WTC11 (cell line): ENCODE results near the gene BOD1L1. TPM values are rescaled to one million over a fixed set of nuclear protein-coding genes. Genes with fewer than 3 reads are reported as not detected.

Experiments used
- ATAC-seq: fragments of 200-7000 bp; cut with Tn5 transposase; 2 replicates; pipeline ENCODE4 v1.10.0; 2021; ENCODE audit warnings: mild to moderate bottlenecking, moderate library complexity
- CTCF ChIA-PET: fragments of 300-600 bp; sonication (Branson Sonifier 250); formaldehyde crosslinking; loops from one replicate; lab custom pipeline; 2021; ENCODE audit warnings: antibody characterized with exemption; lab: Charles Lee
- POLR2A ChIA-PET: fragments of 350-600 bp; sonication (Branson Sonifier 250); formaldehyde crosslinking; loops from one replicate; lab custom pipeline; 2021; ENCODE audit warnings: antibody characterized with exemption; lab: Charles Lee
- DNase-seq: peaks from one replicate; pipeline ENCODE4 v3.0.0; 2021; ENCODE audit warnings: low spot score
- H3K27ac Mint-ChIP-seq: 2 replicates; pipeline ENCODE4 v1.8.0; 2021; ENCODE audit warnings: mixed read lengths
- H3K27me3 Mint-ChIP-seq: 2 replicates; pipeline ENCODE4 v1.8.0; 2021; ENCODE audit warnings: low read depth, mild to moderate bottlenecking, moderate library complexity, mixed read lengths
- H3K36me3 Mint-ChIP-seq: 2 replicates; pipeline ENCODE4 v1.8.0; 2021; ENCODE audit warnings: mixed read lengths
- H3K4me1 Mint-ChIP-seq: 2 replicates; pipeline ENCODE4 v1.8.0; 2022; ENCODE audit warnings: mixed read lengths
- H3K4me3 Mint-ChIP-seq: 2 replicates; pipeline ENCODE4 v1.8.0; 2021; ENCODE audit warnings: mild to moderate bottlenecking, moderate library complexity, mixed read lengths
- H3K9me3 Mint-ChIP-seq: 2 replicates; pipeline ENCODE4 v1.8.0; 2021; ENCODE audit warnings: mixed read lengths
- ATF2 ChIP-seq: sonication (generic); formaldehyde crosslinking; IDR thresholded peaks from 2 replicates; pipeline ENCODE4 v1.8.1; 2022; ENCODE audit warnings: low read depth, missing genetic modification reagents, borderline replicate concordance
- FOXJ3 ChIP-seq: sonication (generic); formaldehyde crosslinking; IDR thresholded peaks from 2 replicates; pipeline ENCODE4 v1.9.0; 2021; ENCODE audit warnings: missing genetic modification reagents, mild to moderate bottlenecking, borderline replicate concordance
- IRF2 ChIP-seq: sonication (generic); formaldehyde crosslinking; IDR thresholded peaks from 2 replicates; pipeline ENCODE4 v1.8.0; 2022; ENCODE audit warnings: low read depth, missing genetic modification reagents, borderline replicate concordance
- NFATC4 ChIP-seq: fragments of 250-450 bp; sonication (Bioruptor Pico); IDR thresholded peaks from 2 replicates; pipeline ENCODE4 v1.9.0; 2021; ENCODE audit warnings: mild to moderate bottlenecking
- NR1H2 ChIP-seq: sonication (generic); formaldehyde crosslinking; IDR thresholded peaks from 2 replicates; pipeline ENCODE4 v1.9.0; 2021; ENCODE audit warnings: mild to moderate bottlenecking, moderate library complexity, missing genetic modification reagents
- PREB ChIP-seq: sonication (generic); formaldehyde crosslinking; IDR thresholded peaks from 2 replicates; pipeline ENCODE4 v1.8.1; 2022; ENCODE audit warnings: mild to moderate bottlenecking, missing genetic modification reagents, moderate library complexity, borderline replicate concordance
- SMAD3 ChIP-seq: sonication (generic); formaldehyde crosslinking; IDR thresholded peaks from 2 replicates; pipeline ENCODE4 v1.8.0; 2022; ENCODE audit warnings: missing genetic modification reagents, mild to moderate bottlenecking, borderline replicate concordance
- TCF7 ChIP-seq: sonication (generic); formaldehyde crosslinking; IDR thresholded peaks from 2 replicates; pipeline ENCODE4 v1.8.0; 2022; ENCODE audit warnings: mild to moderate bottlenecking, low read depth, missing genetic modification reagents, moderate library complexity
- TEAD4 ChIP-seq: sonication (generic); formaldehyde crosslinking; IDR thresholded peaks from 2 replicates; pipeline ENCODE4 v1.8.0; 2022; ENCODE audit warnings: mild to moderate bottlenecking, missing genetic modification reagents
- USF2 ChIP-seq: sonication (generic); formaldehyde crosslinking; IDR thresholded peaks from 2 replicates; pipeline ENCODE4 v1.8.1; 2023; ENCODE audit warnings: mild to moderate bottlenecking, missing genetic modification reagents, moderate library complexity
- ZBTB21 ChIP-seq: sonication (generic); formaldehyde crosslinking; IDR thresholded peaks from 2 replicates; pipeline ENCODE4 v1.8.1; 2023; ENCODE audit warnings: mild to moderate bottlenecking, missing genetic modification reagents, borderline replicate concordance
- ZNF138 ChIP-seq: sonication (generic); formaldehyde crosslinking; conservative IDR thresholded peaks from 2 replicates; pipeline ENCODE4 v1.8.1; 2022; ENCODE audit warnings: mild to moderate bottlenecking, moderate library complexity, missing genetic modification reagents
- ZNF232 ChIP-seq: sonication (generic); formaldehyde crosslinking; IDR thresholded peaks from 2 replicates; pipeline ENCODE4 v1.8.0; 2022; ENCODE audit warnings: mild to moderate bottlenecking, missing genetic modification reagents
- ZNF317 ChIP-seq: sonication (generic); formaldehyde crosslinking; IDR thresholded peaks from 2 replicates; pipeline ENCODE4 v1.8.1; 2023; ENCODE audit warnings: low read depth, mild to moderate bottlenecking, moderate library complexity, missing genetic modification reagents, borderline replicate concordance
- ZNF671 ChIP-seq: fragments of 250-450 bp; sonication (Bioruptor Pico); IDR thresholded peaks from 2 replicates; pipeline ENCODE4 v1.8.0; 2021; ENCODE audit warnings: mild to moderate bottlenecking
- total RNA-seq: library from RNA; stranded (reverse); gene quantifications from 3 replicates; pipeline ENCODE4 v1.2.3, GENCODE V29; 2021
- TF ChIP-seq, protein P1 (sequence below): fragments of 200-600 bp; IDR thresholded peaks from 2 replicates; pipeline ENCODE4 v1.8.0; 2022; ENCODE audit warnings: antibody characterized with exemption
- TF ChIP-seq, protein P2 (sequence below): sonication (generic); formaldehyde crosslinking; IDR thresholded peaks from 2 replicates; pipeline ENCODE4 v1.8.0; 2022; ENCODE audit warnings: missing genetic modification reagents

BOD1L1 gene
- total RNA-seq, 1 experiment from 2014 or later = 43.5 TPM

GRCh38 chr4:13605330-13605729, 22.2 kb downstream of the BOD1L1 start:
- no peak for ATAC-seq
- DNase-seq = no peak
- no peak overlapping the region for H3K4me3 Mint-ChIP-seq
- no peaks in the 10 kb centered on the region for H3K27me3 Mint-ChIP-seq
- no peaks in the 10 kb centered on the region for H3K4me1 Mint-ChIP-seq
- H3K9me3 Mint-ChIP-seq = peaks cover 12% of the 10 kb centered on the region
- peaks cover 71% of the 10 kb centered on the region for H3K36me3 Mint-ChIP-seq
- ChIA-PET CTCF (interaction anchor here (1.1 kb wide), 1 partner anchor 49 kb away, joined by 3 read pairs; no protein-coding TSS in a partner anchor), POLR2A (no interaction called here)
- H3K27ac Mint-ChIP-seq = no peak overlapping the region
- TF ChIP-seq NR1H2 (CRISPR knock-in tag) = no peak
- TF ChIP-seq PREB = no peak
- no peak for TF ChIP-seq SMAD3
- TF ChIP-seq ATF2 = no peak
- TF ChIP-seq IRF2 (CRISPR knock-in tag) = no peak
- TF ChIP-seq ZBTB21 = no peak
- no peak for TF ChIP-seq TCF7 (CRISPR knock-in tag)

DNA sequence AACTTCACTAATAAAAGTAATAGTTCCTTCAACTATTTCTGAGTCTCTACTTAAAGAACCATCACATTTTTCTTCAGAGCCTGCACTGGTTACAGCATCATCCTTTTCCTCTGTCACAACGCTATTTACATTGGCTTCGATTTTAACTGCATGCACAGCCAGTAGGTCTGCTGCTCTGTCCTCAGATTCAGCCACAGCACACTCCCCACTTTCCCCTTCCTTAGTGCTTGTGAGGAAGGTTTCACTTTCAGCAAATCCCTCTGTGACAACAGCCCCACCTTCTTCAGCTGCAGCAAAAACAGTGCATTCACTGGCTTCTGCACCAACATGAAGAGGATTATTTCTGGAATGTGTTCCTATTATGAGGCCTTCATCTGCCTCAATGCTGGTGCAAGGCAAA, 25.7 kb downstream of the BOD1L1 start:
- Mint-ChIP-seq H3K27ac (no peak overlapping the region), H3K36me3 (peaks cover 63% of the 10 kb centered on the region), H3K27me3 (no peaks in the 10 kb centered on the region)
- ChIA-PET POLR2A (no interaction called here), CTCF (no interaction called here)
- TF ChIP-seq FOXJ3 (CRISPR knock-in tag) = no peak
- no peak for TF ChIP-seq IRF2 (CRISPR knock-in tag)
- TF ChIP-seq ATF2 = no peak
- no peak for TF ChIP-seq ZNF232 (CRISPR knock-in tag)
- TF ChIP-seq, protein P1, sequence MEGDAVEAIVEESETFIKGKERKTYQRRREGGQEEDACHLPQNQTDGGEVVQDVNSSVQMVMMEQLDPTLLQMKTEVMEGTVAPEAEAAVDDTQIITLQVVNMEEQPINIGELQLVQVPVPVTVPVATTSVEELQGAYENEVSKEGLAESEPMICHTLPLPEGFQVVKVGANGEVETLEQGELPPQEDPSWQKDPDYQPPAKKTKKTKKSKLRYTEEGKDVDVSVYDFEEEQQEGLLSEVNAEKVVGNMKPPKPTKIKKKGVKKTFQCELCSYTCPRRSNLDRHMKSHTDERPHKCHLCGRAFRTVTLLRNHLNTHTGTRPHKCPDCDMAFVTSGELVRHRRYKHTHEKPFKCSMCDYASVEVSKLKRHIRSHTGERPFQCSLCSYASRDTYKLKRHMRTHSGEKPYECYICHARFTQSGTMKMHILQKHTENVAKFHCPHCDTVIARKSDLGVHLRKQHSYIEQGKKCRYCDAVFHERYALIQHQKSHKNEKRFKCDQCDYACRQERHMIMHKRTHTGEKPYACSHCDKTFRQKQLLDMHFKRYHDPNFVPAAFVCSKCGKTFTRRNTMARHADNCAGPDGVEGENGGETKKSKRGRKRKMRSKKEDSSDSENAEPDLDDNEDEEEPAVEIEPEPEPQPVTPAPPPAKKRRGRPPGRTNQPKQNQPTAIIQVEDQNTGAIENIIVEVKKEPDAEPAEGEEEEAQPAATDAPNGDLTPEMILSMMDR = no peak
- TF ChIP-seq ZNF317 = no peak
- TF ChIP-seq, all 79 proteins: peak for 0
- H3K9me3 Mint-ChIP-seq = peaks cover 12% of the 10 kb centered on the region
- no peak overlapping the region for H3K4me3 Mint-ChIP-seq
- no peaks in the 10 kb centered on the region for H3K4me1 Mint-ChIP-seq
- ATAC-seq (no peak), DNase-seq (no peak)

- Mint-ChIP-seq H3K4me1 (no peaks in the 10 kb centered on the region), H3K27ac (peak overlapping the region; percentile 3; the same call in 1 of the 2 replicates), H3K4me3 (no peak overlapping the region), H3K9me3 (peaks cover 12% of the 10 kb centered on the region), H3K36me3 (peaks cover 62% of the 10 kb centered on the region), H3K27me3 (no peaks in the 10 kb centered on the region)
- CTCF ChIA-PET = no interaction called here
- no peak for TF ChIP-seq USF2 (CRISPR knock-in tag)
- no peak for TF ChIP-seq NFATC4 (CRISPR knock-in tag)
- TF ChIP-seq TEAD4 (CRISPR knock-in tag) = no peak
- TF ChIP-seq, protein P2, sequence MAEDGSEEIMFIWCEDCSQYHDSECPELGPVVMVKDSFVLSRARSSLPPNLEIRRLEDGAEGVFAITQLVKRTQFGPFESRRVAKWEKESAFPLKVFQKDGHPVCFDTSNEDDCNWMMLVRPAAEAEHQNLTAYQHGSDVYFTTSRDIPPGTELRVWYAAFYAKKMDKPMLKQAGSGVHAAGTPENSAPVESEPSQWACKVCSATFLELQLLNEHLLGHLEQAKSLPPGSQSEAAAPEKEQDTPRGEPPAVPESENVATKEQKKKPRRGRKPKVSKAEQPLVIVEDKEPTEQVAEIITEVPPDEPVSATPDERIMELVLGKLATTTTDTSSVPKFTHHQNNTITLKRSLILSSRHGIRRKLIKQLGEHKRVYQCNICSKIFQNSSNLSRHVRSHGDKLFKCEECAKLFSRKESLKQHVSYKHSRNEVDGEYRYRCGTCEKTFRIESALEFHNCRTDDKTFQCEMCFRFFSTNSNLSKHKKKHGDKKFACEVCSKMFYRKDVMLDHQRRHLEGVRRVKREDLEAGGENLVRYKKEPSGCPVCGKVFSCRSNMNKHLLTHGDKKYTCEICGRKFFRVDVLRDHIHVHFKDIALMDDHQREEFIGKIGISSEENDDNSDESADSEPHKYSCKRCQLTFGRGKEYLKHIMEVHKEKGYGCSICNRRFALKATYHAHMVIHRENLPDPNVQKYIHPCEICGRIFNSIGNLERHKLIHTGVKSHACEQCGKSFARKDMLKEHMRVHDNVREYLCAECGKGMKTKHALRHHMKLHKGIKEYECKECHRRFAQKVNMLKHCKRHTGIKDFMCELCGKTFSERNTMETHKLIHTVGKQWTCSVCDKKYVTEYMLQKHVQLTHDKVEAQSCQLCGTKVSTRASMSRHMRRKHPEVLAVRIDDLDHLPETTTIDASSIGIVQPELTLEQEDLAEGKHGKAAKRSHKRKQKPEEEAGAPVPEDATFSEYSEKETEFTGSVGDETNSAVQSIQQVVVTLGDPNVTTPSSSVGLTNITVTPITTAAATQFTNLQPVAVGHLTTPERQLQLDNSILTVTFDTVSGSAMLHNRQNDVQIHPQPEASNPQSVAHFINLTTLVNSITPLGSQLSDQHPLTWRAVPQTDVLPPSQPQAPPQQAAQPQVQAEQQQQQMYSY (CRISPR knock-in tag) = no peak
- TF ChIP-seq ZNF138 (CRISPR knock-in tag) = no peak
- TF ChIP-seq IRF2 (CRISPR knock-in tag) = no peak
- TF ChIP-seq ZNF671 (CRISPR knock-in tag) = no peak
- POLR2A ChIA-PET = no interaction called here
- DNase-seq (no peak), ATAC-seq (no peak)
Measured at GRCh38 chr4:13601048-13601447, 26.5 kb downstream of the BOD1L1 start.
